Right lung (tissue), 10 donors: Measurements from ENCODE around the gene KTN1. TPM values are rescaled to one million over a fixed set of nuclear protein-coding genes. Genes with fewer than 3 reads are reported as not detected.
A peak's percentile ranks its signal among the peaks of the same experiment; 100 is the strongest.

ENCODE experiments used
- DNase-seq, 2 donors: peaks; one replicate each; pipeline ENCODE4 v3.0.0-alpha.2; 2013
- long read RNA-seq, 8 donors: transcript quantifications; one replicate each; lab custom pipeline, GENCODE V29; 2026
- polyA plus RNA-seq, 5 donors: library from polyadenylated mRNA; unstranded; fragments of 120-200 nt; gene quantifications; one replicate each; pipeline versions ENCODE4 v1.2.1 to v1.2.3, GENCODE V29; 2013; ENCODE audit warnings: inconsistent platforms in 1 of 5, low replicate concordance in 1 of 5; ENCODE audit not compliant: insufficient read length in 5 of 5, insufficient read depth in 1 of 5

KTN1 gene
- 100 to 1,000 TPM; 115 to 170 (median 160) TPM for polyA plus RNA-seq
- long read RNA-seq, donor 1, full-length matches to known transcripts: 4 of 72 reads
- long read RNA-seq, donor 1, partial matches to known transcripts: 68 of 72 reads
- long read RNA-seq, donor 1, other reads (novel, unspliced or antisense): 0 of 72 reads
- long read RNA-seq, donor 2, full-length matches to known transcripts: 1 of 13 reads
- long read RNA-seq, donor 2, partial matches to known transcripts: 12 of 13 reads
- long read RNA-seq, donor 2, other reads (novel, unspliced or antisense): 0 of 13 reads
- long read RNA-seq, donor 3, full-length matches to known transcripts: 1 of 24 reads
- long read RNA-seq, donor 3, partial matches to known transcripts: 23 of 24 reads
- long read RNA-seq, donor 3, other reads (novel, unspliced or antisense): 0 of 24 reads
- long read RNA-seq, donor 4, full-length matches to known transcripts: 2 of 37 reads
- long read RNA-seq, donor 4, partial matches to known transcripts: 35 of 37 reads
- long read RNA-seq, donor 4, other reads (novel, unspliced or antisense): 0 of 37 reads
- long read RNA-seq, donor 5, full-length matches to known transcripts: 6 of 94 reads
- long read RNA-seq, donor 5, partial matches to known transcripts: 88 of 94 reads
- long read RNA-seq, donor 5, other reads (novel, unspliced or antisense): 0 of 94 reads
- long read RNA-seq, donor 6, partial matches to known transcripts: 48 of 49 reads
- long read RNA-seq, donor 6, other reads (novel, unspliced or antisense): 0 of 49 reads
- long read RNA-seq, donor 7, full-length matches to known transcripts: 2 of 14 reads
- long read RNA-seq, donor 7, partial matches to known transcripts: 12 of 14 reads
- long read RNA-seq, donor 7, other reads (novel, unspliced or antisense): 0 of 14 reads
- long read RNA-seq, donor 8, full-length matches to known transcripts: 4 of 17 reads
- long read RNA-seq, donor 8, partial matches to known transcripts: 13 of 17 reads
- long read RNA-seq, donor 8, other reads (novel, unspliced or antisense): 0 of 17 reads

GRCh38 chr14:55579724-55580469, at the start of gene KTN1:
Gene KTN1 (plus strand): TSS chr14:55580207. CDS start chr14:55612049, 31,842 bp downstream.
- DNase-seq: peak; percentile 73 to 77

- no peak for DNase-seq
These were observed 49.5 kb upstream of the KTN1 start for GRCh38 chr14:55530464-55530863.

- no peak for DNase-seq
These were observed 47.2 kb upstream of the KTN1 start for GRCh38 chr14:55532645-55533344.

- DNase-seq: no peak
These were observed 46.0 kb upstream of the KTN1 start for GRCh38 chr14:55533960-55534359.

GRCh38 chr14:55535516-55536203, 44.3 kb upstream of the KTN1 start:
- no peak for DNase-seq

GRCh38 chr14:55536204-55536708, 43.8 kb upstream of the KTN1 start:
- no peak for DNase-seq

GRCh38 chr14:55537782-55538181, 42.2 kb upstream of the KTN1 start:
- no peak for DNase-seq

- DNase-seq: no peak
These were observed 40.0 kb upstream of the KTN1 start for GRCh38 chr14:55539975-55540374.

GRCh38 chr14:55540847-55541773, 38.9 kb upstream of the KTN1 start:
- no peak for DNase-seq

GRCh38 chr14:55545779-55546178, 34.2 kb upstream of the KTN1 start:
- DNase-seq: no peak

- no peak for DNase-seq
These were observed 33.7 kb upstream of the KTN1 start for GRCh38 chr14:55546212-55546874.

- DNase-seq: no peak
These were observed 32.2 kb upstream of the KTN1 start for GRCh38 chr14:55547650-55548315.

- DNase-seq: no peak
These were observed 26.2 kb upstream of the KTN1 start for GRCh38 chr14:55553791-55554190.

- peak; percentile 31 to 38 for DNase-seq
These were observed 22.9 kb upstream of the KTN1 start for GRCh38 chr14:55556929-55557623.

GRCh38 chr14:55562135-55562534, 17.9 kb upstream of the KTN1 start:
- DNase-seq: no peak

GRCh38 chr14:55568618-55569017, 11.4 kb upstream of the KTN1 start:
- DNase-seq: no peak
